HG02759 (cell line): ENCODE measurements around the gene TMEM232.
"Not testable (repeated sequence)": the region's sequence is repeated elsewhere in the genome, so short reads cannot be mapped to it uniquely, and the experiment has no call there.

Source experiments
- ATAC-seq: cut with Tn5 transposase; IDR thresholded peaks from one replicate; pipeline ENCODE4 v1.9.1; 2021; ENCODE audit warnings: mild to moderate bottlenecking, moderate library complexity; ENCODE audit not compliant: unreplicated experiment

Gene TMEM232

DNA sequence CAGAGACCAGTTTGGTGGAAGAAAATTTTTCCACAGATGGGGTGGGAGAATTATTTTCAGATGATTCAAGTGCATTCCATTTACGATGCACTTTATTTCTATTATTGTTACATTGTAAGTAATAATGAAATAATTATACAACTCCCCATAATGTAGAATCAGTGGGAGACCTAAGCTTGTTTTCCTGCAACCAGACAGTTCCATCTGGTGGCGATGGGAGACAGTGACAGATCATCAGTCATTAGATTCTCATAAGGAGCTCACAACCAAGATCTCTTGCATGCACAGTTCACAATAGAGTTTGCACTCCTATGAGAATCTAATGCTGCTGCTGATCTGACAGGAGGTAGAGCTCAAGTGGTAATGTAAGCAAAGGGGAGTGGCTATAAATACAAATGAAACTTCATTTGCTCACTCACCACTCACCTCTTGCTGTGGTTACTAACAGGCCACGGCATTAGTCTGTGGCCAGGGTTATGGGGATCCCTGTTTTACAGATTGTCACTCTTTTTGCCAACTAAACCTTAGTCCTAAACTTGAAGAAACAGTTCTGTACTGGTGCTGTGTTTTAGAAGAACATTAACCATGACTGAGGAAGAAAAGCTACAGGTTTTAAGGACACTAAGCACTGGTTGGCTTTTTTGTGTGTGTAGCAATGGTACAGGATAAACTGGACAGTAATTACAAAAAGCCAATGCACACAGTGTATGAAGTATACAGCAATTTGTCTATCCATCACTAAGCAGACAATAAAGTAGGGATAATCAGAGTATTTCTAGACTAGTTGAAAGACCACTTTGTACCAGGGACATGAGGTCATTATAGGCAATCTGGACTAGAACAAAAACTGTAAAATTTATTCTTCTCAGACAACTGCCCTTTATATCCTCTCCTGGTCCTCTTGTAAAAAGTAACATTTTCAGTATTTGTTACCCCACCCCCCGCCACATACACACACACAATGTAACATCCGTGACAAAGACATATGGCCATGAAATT lies 9.9 kb downstream of the TMEM232 start:
- ATAC-seq = peak; percentile 91

DNA sequence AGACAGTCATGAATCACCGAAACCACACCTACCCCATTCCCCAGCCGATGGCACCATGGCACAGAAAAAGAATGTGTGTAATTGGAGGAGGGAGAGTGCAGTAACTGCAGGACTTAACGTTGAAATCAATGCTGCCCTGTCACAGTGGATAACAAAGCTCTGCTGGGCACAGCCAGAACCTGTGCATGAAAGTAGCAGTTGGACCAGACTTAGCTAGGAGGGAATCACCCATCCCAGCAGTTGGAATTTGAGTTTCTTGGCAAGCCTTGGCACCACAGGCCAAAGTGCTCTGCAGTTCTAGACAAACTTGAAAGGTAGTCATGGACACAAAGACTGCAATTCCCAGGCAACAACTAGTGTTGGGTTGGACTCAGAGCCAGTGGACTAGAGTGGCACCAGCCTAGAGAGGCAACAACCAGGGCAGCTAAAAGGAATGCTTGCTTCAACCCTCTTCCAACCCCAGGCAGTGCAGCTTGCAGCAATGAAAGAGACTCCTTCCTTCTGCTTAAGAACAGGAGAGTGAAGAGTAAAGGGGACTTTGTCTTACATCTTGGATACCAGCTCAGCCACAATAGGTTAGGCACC lies 19.1 kb downstream of the TMEM232 start:
- ATAC-seq = no peak

DNA sequence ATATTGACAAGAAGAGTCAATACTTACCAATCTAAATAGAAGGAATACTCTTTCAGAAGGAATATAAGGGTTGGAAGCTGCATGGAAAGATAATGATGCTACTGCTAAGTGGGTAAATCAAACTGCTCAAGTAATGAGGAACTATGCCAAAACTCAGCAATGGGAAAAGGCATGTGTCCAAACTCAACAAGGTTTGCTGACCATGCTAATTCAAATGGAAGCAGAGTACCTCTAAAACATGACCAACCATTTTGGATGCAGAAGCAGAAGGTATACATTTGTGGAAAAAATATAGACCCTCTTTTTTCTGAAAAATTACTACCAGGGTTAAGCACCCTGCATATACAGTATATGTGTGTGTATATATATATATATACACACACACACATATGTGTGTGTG lies 21.1 kb downstream of the TMEM232 start:
- no peak for ATAC-seq

DNA sequence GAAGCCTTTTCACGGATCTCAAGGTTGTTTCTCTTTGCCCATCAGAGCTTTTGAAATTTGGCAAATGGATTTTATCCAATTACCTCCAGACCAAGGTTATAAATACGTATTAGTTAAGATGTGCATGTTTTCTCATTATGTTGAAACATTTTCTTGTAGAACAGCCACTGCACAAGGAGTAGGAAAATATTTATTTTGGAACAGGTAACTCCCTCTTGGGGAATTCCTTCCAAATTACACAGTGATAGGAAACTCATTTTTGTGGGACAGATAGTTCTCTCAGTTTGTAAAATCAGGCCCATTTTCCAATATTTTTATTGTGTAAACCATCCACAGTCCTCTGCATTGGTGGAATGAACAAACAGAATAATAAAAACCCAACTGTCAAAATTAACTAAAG lies 23.0 kb downstream of the TMEM232 start:
- no peak for ATAC-seq

DNA sequence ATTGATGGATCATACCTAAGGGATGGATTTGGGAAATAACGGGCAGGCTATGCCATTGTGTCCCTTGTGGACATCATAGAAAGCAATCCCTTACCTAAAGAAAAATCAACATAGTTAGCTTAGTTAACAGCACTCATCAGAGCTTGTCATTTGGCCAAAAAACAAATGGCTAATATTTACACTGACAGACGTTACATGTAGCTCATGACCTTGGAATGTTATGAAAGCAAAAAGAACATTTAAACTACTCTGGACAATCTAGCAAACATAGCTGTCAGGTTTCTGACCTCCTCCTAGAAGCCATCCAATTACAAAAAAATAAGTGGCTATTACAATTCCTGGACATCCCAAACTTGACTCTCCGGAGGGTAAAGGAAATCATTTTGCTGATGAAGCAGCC lies 23.8 kb downstream of the TMEM232 start:
- no peak for ATAC-seq

DNA sequence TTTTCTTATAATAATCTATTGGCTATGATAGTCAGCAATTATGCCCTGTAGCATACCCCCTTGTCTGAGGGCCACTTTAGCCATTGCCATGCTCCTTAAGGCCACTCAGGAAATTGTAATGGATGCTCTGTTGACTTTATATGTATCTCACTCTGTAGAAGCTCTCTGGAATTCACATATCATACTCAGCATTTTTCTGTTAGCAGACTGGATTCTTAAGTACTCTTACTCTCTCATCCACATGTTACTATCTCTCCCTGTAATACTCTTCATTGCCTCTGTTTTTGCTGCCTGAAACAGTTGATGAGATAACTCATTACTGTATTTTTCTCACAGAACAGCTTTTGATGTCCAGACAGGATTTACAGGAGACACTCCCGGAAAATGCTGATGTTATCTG lies 24.2 kb downstream of the TMEM232 start:
- ATAC-seq = no peak

DNA sequence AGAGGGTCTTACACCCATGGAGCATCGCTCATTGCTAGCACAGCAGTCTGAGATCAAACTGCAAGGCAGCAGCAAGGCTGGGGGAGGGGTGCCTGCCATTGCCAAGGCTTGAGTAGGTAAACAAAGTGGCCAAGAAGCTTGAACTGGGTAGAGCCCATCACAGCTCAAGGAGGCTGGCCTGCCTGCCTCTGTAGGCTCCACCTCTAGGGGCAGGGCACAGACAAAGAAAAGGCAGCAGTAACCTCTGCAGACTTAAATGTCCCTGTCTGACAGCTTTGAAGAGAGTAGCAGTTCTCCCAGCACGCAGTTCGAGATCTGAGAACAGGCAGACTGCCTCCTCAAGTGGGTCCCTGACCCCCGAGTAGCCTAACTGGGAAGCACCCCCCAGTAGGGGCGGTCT lies 33.8 kb downstream of the TMEM232 start:
- not testable (repeated sequence) for ATAC-seq

DNA sequence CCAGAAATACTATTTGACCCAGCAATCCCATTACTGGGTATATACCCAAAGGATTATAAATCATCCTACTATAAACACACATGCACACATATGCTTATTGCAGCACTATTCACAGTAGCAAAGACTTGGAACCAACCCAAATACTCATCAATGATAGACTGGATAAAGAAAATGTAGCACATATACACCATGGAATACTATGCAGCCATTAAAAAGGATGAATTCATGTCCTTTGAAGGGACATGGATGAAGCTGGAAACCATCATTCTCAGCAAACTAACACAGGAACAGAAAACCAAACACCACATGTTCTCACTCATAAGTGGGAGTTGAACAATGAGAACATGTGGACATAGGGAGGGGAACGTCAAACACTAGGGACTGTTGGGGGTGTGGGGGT lies 35.9 kb downstream of the TMEM232 start:
- ATAC-seq = not testable (repeated sequence)

DNA sequence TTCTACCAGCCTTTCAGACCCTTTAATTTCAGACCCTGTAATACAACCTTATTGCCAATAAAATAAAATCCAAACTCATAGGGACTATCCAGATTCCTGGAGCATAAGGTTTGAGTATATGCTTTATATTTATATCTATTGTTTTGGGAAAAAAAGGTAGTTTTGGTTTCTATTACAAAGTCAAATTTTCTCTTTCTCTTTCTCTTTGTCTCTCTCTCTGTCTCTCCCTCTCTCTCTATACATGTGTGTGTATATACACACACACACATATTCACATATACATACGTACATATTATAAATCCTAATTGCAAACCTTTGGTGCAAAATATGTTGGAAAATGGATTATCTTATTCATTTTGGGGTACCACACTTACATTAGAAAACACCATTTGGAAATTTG lies 39.0 kb downstream of the TMEM232 start:
- ATAC-seq = no peak

DNA sequence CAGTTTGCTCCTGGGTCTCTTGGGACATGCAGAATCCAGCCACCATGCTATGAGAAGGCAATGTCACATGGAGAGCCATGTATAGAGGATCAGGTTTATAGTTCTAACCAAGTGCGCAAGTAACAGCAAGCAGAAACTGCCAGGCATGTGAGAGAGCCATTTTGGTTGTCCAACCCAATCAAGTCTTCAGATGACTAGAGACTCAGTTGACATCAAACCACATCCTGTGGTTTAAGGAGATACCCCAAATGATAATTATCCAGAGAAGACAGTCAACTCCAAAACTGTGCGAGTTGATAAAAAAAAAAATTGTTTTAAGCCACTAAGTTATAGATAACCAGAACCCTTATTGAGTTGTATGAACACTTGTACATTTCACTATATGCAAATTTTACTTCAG lies 40.2 kb downstream of the TMEM232 start:
- ATAC-seq = no peak

DNA sequence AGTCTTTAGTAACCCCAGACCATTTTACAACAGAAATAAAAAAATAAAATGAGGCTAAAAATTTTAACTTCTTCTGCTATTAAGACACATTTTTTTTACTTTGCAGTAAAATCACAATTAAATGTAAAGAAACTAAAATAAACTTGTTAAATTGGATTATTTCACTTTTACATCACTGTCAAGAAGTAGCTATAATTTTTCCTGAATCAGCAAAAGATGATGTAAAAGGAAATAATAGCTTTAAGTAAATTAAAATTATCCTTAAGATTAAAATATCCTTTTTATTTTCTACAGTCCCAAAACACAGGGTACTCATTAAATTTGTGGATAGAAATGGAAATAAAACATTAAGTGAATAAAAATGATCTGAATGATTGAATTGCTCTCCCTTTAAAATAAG lies 44.5 kb downstream of the TMEM232 start:
- no peak for ATAC-seq

DNA sequence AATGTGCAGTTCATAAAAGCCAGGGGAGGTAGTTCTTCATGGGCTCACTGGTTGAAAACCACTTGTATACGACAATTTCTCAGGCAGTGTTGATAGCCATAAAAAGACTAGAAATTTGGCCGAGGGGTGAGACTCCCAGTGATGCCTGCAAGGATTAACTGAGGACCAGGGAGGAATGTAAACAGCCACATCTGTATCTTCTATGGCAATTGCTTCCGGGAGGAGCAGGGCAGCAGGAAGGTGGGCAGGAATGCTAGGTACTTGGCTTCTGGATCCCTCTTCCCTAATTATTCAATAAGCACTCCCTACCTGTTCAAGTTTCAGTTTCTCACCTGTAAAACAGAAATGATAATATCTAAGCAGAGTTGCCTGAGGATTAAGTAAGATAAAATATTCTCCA lies 45.4 kb downstream of the TMEM232 start:
- ATAC-seq = no peak

DNA sequence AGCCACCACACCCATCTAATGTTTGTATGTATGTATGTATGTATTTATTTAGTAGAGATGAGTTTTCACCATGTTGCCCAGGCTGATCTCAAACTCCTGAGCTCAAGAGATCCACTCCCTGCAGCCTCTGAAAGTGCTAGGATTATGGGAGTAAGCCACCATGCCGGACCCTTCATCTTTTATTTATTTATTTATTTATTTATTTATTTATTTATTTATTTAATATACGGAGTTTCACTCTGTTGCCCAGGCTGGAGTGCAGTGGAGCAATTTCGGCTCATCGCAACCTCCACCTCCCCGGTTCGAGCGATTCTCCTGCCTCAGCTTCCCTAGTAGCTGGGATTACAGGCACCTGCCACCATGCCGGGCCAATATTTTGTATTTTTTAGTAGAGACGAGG lies 49.9 kb downstream of the TMEM232 start:
- ATAC-seq = not testable (repeated sequence)

DNA sequence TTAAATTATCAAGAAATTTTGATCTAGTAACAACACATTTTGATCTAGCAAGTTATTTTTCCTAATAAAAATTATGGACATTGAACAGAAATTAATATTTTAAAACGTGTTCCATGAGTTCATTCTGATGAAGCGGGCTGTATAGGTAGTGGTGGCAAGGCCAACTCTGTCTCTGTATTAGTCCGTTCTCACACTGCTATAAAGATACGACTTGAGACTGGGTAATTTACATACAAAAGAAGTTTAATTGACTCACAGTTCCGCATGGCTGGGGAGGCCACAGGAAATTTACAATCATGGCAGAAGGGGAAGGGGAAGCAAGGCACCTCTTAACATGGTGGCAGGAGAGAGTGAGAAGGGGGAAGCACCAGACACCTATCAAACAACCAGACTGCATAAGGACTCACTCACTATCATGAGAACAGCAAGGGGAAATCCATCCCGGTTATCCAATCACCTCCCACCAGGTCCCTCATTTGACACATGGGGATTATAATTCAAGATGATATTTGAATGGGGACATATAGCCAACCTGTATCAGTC lies 61.2 kb downstream of the TMEM232 start:
- ATAC-seq = no peak

DNA sequence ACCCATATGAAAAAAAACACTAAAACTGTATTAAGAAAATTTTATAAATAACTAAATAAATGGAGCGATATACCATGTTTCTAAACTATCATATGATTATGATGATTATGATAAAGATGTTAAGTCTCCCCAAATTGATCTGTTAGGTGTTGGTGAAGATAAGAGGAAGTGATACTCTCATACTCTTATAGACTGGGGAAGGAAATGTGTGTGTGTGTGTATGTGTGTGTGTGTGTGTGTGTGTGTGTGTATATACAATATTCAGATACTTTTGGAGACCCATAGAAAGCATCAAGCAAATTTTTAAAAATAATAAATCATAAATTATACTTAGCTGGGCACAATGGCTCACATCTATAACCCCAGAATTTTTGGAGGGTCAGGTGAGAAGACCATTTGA lies 62.9 kb downstream of the TMEM232 start:
- peak; percentile 76 for ATAC-seq

DNA sequence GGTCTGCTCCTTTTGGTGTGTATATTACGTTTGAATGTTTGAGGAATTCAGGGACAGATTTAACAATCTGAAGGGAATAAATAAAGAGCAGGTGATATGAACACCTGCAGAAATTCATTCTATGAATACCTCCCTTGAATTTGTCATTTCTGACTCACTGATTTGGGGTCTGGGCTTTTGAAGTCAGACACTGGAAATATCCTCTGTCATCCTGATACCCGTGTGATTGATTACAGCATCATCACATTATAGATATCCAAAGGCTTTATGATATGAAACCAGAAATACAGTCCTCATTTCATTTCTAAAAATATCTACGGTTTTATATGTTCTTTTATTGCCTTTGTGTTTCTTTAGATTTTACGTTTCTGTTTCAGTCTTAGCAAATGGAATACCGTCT lies 68.5 kb downstream of the TMEM232 start:
- ATAC-seq = no peak

DNA sequence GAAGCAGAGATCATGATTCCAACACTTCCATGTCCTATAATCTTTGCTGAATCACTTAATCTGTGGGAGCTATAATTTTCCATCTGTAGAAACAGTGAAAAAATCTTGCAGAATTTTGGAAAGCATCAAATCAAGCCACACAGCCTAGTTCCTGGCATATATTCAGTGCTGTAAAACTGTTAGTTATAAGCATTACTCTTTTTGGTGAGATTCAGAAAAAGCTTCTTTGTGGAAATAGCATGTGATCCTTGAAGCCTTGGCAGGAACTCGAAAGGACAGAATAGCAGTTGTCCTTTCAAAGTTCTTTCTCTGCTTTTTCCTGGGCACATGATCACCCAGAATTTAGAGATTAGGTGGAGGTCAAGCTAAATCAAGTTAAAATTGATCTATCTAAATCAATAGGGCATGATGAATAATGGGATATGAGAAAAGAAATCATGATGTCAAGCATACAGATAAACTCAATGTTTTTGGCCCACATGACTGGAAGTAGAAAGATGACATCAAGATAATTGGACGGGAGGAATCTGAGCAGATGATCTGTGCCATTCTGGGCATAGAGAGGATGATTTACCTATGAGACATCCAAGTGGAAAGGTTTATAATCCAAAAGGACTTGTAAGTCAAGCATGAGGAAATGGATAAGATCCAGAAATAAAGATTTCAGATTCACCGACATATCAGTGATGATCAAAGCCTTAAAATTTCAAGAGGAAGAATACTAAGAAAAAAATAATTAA lies 73.1 kb downstream of the TMEM232 start:
- no peak for ATAC-seq

DNA sequence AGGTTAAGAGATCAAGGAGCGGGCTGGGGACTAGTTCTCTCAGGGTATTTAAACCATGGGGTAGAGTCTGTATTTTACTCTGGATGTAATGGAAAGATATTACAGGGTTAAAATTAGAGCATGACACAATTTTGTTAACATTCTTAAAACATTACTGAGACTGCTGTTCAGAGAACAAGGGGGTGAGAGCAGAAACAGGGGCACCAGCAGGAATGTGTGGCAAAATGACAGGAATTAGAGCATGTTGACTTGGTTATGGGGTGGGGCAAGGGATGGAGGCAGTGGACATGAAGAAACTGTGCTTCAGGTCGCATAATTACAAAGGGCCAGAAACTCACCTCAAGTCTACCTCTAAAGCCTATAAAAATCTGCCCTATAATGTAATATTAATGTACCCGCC lies 75.0 kb downstream of the TMEM232 start:
- ATAC-seq = no peak

DNA sequence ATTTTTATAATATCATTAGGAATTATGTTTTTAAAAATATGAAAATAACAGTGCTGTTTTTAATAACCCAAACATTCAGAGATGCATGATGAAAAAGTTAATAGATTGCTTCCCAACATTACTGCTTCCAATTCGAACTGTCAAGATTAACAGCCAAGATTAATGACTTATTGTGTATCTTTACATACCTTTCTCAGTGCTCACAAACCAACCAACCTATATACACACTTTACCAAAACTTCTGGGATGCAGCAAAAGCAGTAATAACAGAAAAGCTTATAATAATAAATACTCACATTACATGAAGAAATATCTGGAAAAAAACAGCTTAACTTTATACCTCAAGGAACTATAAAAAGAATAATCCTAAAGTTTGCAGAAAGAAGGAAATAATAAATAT lies 82.1 kb downstream of the TMEM232 start:
- no peak for ATAC-seq

DNA sequence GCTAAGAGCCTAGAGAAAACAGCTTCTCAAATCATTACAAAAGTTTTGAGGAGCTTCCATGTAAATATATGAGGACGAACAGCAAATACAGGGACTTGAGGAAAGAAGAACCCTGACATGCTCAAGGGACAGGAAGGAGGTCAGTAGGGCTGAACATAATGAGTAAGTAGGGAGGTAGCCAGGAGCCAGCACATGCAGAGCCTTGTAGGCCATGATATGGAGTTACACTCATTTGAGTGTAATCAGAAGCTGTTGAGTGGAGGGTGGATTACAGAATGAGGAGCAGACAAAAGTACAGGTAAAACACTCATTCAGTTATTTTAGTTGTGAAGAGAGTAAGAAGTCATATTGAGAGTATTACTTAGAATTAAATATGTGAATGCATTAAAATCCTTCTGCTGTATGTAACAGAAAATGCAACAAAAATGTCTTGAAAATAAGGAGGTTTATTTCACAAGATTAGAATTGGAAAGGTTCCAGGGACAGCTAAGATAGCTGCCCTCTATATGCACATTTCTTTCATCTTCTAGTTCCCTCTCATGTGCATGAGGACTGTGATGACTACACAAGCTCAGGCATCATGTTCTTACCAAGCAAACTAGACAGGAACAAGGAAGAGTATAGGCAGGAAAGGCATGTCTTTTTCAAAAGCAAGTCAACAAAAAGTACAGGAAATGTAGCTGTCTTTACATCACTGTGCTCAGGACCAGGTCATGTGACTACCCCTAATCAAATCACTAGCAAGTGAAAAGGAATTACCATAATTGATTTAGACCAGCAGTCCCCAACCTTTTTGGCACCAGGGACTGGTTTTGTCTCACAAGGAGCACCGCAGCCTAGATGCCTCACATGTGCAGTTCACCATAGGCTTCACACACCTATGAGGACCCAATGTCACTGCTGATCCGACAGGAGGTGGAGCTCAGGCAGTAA lies 87.2 kb downstream of the TMEM232 start:
- ATAC-seq = no peak
